GM19025 (cell line): ENCODE measurements around the gene AVPR2.

Experiments
- ATAC-seq: cut with Tn5 transposase; IDR thresholded peaks from one replicate; pipeline ENCODE4 v1.9.1; 2021; ENCODE audit warnings: mild to moderate bottlenecking, low read depth, moderate library complexity; ENCODE audit not compliant: unreplicated experiment

The AVPR2 gene

DNA sequence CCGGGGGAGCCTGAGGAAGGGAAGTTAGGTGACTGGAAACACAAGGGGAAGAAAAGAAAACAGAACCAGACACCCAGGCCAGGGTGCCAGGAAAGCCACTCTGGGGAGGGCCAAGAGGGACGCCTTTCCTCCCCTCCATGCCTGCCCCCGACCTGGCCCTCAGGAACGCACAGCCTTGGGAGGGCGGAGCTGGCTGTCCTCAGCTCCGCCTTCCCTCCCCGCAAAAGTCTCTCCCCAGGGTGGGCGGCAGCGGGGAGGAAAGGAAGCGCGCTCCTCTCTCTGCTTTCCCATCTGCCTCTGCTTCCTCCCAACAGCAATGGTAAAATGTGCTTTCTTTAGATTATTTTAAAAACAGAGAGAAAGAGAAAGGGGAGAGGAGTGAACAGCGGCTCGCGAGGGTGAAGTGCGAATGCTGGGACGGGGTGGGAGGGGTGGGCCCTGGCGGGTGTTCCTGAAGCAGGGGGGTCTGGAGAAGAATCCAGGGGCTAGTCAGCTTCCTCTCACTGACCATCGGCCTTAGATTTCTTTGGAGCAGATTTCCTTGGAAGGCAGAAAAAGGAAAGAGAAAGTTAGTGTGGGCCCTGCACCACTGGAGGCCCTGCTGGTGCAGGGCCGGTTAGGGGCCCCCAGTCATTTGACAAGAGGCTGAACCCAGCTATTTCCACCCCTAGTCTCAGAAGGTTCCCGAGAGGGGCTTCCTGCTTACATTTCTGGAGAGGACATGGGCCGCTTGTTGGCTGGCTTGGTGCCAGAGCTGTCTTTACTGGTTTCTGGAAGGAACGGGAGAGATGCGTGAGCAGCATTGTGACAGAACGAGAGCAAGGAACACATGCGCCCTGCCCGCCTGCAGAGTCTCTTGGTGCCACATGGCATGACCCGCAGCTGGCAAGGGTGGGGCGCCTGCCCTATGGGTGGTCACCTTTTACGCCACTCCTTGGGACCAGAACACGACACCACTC lies 44.7 kb downstream of the AVPR2 start:
- no peak for ATAC-seq

DNA sequence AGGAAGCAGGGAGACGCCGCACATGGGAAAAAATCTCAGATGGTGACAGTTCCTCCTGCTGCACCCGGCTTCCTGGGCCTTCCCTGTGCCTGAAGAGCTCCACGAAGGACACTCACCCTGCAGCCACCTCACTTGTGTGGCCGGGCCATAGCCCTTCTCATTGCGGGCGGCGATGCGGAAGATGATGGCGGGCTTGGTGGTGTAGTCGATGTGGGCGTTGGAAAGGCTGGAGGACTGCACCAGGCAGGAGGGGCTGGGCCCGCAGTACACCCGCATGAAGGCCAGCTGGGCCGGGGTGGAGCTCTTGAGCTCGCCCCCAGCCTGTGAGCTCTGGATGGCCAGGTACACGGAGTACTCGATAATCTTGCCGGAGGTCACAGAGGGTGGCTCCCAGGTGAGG lies 45.7 kb downstream of the AVPR2 start:
- ATAC-seq, result no peak

DNA sequence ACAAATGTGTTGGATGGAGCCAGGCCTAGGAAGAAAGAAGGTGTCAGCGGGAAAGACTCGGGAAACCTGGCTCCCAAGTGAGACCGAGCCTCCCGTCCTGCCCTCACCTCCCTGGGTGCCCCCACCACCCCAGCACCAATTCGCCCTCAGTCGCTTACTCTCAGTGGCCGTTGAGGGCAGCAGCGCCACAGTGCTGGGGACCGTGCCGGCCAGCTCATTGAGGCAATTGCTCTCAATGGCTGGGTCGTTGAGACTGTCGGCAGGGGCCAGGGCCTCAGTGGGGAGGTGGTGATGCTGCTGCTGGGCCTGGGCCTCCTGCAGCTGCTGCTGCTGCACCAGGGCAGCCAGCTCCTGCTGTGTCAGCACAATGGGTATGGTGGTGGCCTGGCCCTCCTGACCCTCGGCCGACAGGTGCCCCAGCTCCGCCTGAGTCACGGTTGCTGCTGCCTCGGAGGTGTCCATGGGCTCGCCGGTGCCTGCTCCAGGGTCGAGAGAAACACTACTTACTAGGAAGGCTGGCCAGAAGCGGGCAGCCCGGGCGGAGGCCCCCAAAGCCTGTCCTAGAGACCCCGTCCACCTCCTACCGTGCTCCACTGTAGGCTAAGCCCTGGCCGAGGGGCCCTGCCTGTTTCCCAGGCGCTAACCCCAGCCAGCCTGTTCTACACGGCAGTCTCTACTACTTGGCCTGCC lies 47.4 kb downstream of the AVPR2 start:
- no peak for ATAC-seq

DNA sequence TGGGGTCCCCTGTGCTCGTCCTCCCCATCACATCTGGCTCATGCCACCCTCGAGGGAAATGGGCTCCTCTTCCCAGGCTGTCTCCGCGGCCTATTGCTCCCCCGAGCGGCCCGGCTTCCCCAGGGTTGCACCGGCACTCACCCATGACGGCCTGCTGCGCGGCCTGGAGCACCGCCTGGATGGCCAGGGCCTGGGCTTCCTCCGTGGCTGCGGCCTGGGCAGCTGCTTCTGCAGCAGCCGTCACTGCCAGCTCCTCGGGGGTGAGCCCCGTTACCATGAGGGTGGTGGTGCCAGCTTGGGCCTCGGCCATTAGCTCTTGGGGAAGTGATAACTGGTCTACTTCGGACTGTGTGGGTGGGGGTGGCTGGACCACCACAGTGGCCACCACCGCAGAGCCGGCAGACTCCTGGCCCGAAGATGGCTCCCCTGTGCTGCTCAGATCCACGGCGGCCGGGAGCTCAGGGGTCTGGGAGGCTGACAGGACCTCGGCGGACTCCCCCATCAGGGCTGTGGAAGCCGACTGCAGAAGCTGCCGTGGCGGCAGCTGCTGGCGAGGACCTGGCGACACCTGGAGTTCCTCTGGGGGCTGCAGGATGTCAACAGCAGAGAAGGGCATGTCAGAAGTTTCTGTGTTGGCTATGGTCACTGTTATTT lies 48.0 kb downstream of the AVPR2 start:
- ATAC-seq, result no peak

DNA sequence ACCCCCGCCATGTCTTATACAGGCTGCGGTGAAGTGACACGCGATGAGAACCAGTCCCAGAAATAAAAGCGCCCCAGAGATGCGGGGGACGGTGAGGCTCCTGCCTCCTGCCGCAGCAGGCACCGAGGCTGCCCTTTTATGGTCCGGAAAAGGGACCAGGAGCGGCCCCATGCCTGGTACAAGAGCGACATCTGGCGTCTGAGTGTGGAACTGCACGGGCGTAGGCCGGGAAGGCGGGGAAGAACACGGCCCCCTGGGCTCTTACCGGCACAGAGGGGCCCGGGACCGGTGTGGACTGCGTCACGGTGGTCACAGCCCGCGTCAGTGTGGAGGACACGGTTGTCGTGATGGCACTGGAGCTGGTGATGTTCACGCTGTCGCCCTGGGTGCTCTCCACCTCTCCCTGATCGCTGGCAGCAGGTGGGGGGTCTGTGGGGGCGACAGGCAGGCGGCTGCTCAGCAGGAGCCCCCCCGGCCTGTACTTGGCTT lies 48.9 kb downstream of the AVPR2 start:
- no peak for ATAC-seq

- ATAC-seq, result no peak
Measured at GRCh38 chrX:153953892-153954557, 49.6 kb downstream of the AVPR2 start.

DNA sequence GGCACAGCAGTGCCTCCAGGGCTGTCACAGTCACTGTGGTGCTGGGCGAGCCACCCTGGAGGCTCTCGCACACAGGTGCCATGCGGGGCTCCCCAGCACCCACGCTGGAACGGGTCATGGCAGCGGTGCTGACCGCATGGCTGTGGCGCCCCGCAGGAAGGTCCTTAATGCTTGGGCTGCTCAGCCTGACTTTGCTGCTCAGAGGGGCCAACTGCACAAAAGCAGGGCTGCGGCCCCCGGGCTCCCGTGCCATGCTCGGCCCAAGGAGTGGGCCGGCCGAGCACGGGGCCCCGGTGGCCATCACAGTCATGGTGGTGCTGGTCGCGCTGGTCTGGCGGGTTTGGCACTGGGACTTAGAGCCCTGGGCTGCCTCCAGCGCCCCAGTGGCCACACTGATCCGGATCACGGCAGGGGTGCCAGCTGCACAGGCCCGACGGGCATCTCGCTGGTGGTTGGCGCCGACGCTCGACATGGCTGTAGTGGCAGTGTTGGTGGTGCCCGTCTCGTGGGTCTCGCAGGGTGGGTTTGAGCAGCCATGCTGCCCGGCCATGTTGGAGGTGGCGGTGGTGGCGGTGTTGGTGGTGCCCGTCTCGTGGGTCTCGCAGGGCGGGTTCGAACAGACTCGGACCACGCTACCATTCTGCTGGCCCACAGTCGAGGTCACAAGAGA lies 50.2 kb downstream of the AVPR2 start:
- ATAC-seq, result no peak

DNA sequence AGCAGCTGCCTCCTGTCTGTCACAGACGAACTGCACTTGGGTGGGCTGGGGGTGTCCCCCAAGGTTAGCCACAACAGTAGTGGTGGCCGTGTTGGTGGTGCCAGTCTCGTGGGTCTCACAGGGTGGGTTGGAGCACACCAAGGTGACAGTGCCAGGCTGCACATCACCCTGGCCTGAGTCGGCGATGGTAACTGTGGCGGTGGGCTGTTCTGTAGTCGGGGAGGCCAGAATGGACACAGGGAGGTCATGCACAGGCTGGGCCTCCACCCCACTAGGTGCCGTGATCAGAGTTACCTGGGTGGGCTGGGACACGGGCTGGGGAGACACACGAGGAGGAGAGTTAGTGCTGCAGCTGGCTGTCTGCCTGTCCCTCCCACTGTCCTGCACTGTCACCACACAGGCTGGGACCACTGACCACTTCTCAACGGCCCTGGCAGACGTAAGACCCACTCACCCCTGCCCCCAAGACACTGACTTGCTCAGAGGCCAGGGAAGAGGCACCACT lies 50.8 kb downstream of the AVPR2 start:
- no peak for ATAC-seq

- no peak for ATAC-seq
Measured at GRCh38 chrX:153956044-153956907, 51.8 kb downstream of the AVPR2 start.
